ENCODE results near the gene SLU7. TPM values are rescaled to one million over a fixed set of nuclear protein-coding genes. Genes with fewer than 3 reads are reported as not detected.

SLU7 gene
- total and polyA plus RNA-seq, 2 donors (not counting 3 experiments of a cell fraction or from before 2014, with no cell fraction given): 10.2 to 48.2 TPM

GRCh38 chr5:160445132-160445531, 26.3 kb upstream of the SLU7 start:
- TF ChIP-seq POLR2A (IDR thresholded peaks at IDR 0.05; ENCODE audit: low read depth, low read length): no peak
- TF ChIP-seq JUN (IDR thresholded peaks at IDR 0.05; ENCODE audit: borderline replicate concordance, insufficient read depth, insufficient read length, low read depth): no peak
- no peak for TF ChIP-seq MYC (IDR thresholded peaks at IDR 0.05; ENCODE audit: low read depth, low read length)
- no peak for TF ChIP-seq EZH2 (IDR thresholded peaks at IDR 0.05; ENCODE audit: borderline replicate concordance, low read depth, low read length, severe bottlenecking)
- no peak for TF ChIP-seq POLR2AphosphoS5 (IDR thresholded peaks at IDR 0.05; ENCODE audit: insufficient read depth, low read depth, low read length)
- TF ChIP-seq FOS (IDR thresholded peaks at IDR 0.05; ENCODE audit: borderline replicate concordance, insufficient read depth, low read length): no peak
- TF ChIP-seq, protein P1, sequence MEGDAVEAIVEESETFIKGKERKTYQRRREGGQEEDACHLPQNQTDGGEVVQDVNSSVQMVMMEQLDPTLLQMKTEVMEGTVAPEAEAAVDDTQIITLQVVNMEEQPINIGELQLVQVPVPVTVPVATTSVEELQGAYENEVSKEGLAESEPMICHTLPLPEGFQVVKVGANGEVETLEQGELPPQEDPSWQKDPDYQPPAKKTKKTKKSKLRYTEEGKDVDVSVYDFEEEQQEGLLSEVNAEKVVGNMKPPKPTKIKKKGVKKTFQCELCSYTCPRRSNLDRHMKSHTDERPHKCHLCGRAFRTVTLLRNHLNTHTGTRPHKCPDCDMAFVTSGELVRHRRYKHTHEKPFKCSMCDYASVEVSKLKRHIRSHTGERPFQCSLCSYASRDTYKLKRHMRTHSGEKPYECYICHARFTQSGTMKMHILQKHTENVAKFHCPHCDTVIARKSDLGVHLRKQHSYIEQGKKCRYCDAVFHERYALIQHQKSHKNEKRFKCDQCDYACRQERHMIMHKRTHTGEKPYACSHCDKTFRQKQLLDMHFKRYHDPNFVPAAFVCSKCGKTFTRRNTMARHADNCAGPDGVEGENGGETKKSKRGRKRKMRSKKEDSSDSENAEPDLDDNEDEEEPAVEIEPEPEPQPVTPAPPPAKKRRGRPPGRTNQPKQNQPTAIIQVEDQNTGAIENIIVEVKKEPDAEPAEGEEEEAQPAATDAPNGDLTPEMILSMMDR (IDR thresholded peaks at IDR 0.05; ENCODE audit: extremely low read depth in 1 of 2, insufficient read depth in 1 of 2, low read depth in 1 of 2, low read length in 2 of 2): no peak
- TF ChIP-seq, protein P2, sequence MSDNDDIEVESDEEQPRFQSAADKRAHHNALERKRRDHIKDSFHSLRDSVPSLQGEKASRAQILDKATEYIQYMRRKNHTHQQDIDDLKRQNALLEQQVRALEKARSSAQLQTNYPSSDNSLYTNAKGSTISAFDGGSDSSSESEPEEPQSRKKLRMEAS (IDR thresholded peaks at IDR 0.05; ENCODE audit: insufficient read depth, insufficient read length): no peak
- no peak for TF ChIP-seq GATA2 (IDR thresholded peaks at IDR 0.05; ENCODE audit: insufficient read depth, insufficient read length, low read depth, low read length)
- Histone ChIP-seq H3K27ac (ENCODE audit: insufficient read depth, low read depth, low read length) (no peak overlapping the region), H3K79me2 (ENCODE audit: control insufficient read depth, insufficient read depth, low read length) (no peaks in the 10 kb centered on the region), H4K20me1 (replicated peaks; ENCODE audit: control insufficient read depth, extremely low read depth, insufficient read depth, low read length) (no peaks in the 10 kb centered on the region), H3K27me3 (ENCODE audit: control insufficient read depth in 2 of 2, insufficient read depth in 2 of 2, low read length in 2 of 2) (no peaks in the 10 kb centered on the region), H3K36me3 (ENCODE audit: control insufficient read depth in 2 of 2, extremely low read depth in 1 of 2, insufficient read depth in 2 of 2, low read length in 2 of 2) (no peaks in the 10 kb centered on the region), H3K4me1 (ENCODE audit: control insufficient read depth, extremely low read depth, insufficient read depth, low read length) (peaks cover 7% of the 10 kb centered on the region), H3K9me3 (replicated peaks; ENCODE audit: control insufficient read depth, insufficient read depth, low read length) (no peaks in the 10 kb centered on the region), H3K4me3 (replicated peaks in 1 of 3; ENCODE audit: insufficient read depth in 1 of 3, low read depth in 1 of 3, low read length in 3 of 3) (no peak overlapping the region), H3K9ac (replicated peaks; ENCODE audit: extremely low read depth, insufficient read depth, low read length) (no peak overlapping the region), H2AFZ (ENCODE audit: low read depth, low read length) (no peak overlapping the region), H3K9me1 (replicated peaks; ENCODE audit: control insufficient read depth, extremely low read depth, insufficient read depth, low read length) (no peaks in the 10 kb centered on the region), H3K4me2 (ENCODE audit: insufficient read depth, low read length) (no peak overlapping the region)
- BruUV-seq (replicated peaks): no TSS peak
- intact Hi-C loops (cut with micrococcal nuclease): no loop called here
- no peak for DNase-seq (ENCODE audit: low read depth, low spot score)
- no peak for FAIRE-seq
- dilution Hi-C loops (cut with MboI; ENCODE audit: extremely low pct_ligation_motif_present, low sequenced_read_pairs): no loop called here
- ChIA-PET CTCF (no interaction called here), POLR2A (no interaction called here)
